Stimulated activated CD4-positive, alpha-beta T cell treated with anti-CD3 and anti-CD28 coated beads, Interleukin-12 subunit alpha, Interleukin-12 subunit beta, amount 100 ng/mL, for 24 hours (primary cell): ENCODE results near the gene OR1F1.
"Not testable (repeated sequence)": the region's sequence is repeated elsewhere in the genome, so short reads cannot be mapped to it uniquely, and the experiment has no call there.

Experiments used
- DNase-seq, 2 experiments: peaks; one replicate each; pipeline ENCODE4 v3.0.0-alpha.2; 2020; ENCODE audit warnings: low read depth in 2 of 2

Gene OR1F1

GRCh38 chr16:3150346-3151218 is 37.4 kb upstream of the OR1F1 start:
- peak; percentile 99 to 100 for DNase-seq

- no peak for DNase-seq
Observed at GRCh38 chr16:3152027-3152276, 36.1 kb upstream of the OR1F1 start.

DNA sequence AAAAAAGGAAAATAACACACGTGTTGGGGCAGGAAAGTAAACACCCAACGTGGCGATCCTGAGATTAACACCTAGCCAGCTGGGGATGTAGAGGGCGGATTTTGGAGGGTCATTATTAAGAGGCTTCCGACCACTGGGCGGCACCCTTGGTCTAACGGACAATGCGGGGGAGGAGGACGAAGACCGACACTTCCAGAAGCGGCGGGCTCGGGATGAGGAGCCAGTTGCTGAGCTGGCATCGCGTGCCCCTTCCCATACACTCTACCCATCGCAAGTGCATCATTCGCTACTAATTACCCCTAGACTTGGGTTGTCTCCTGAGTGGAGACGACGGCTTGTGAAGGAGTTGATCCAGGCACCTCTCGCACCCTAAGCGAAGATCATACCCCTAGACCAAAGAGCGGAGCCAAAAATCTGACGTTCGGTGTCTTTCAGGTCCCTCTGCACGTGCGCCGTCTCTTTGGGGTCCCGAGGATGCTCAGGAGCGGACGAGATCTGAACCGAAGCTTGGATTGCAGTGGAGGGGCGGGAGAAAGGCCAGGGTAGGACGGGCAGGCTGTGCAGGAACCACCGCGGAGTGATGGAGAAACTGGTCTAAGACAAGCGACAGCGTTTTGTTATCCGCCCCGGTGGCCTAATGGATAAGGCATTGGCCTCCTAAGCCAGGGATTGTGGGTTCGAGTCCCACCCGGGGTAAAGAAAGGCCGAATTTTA is 35.6 kb upstream of the OR1F1 start:
- peak; percentile 89 to 94 for DNase-seq

GRCh38 chr16:3152991-3153368 is 35.0 kb upstream of the OR1F1 start:
- no peak for DNase-seq

DNA sequence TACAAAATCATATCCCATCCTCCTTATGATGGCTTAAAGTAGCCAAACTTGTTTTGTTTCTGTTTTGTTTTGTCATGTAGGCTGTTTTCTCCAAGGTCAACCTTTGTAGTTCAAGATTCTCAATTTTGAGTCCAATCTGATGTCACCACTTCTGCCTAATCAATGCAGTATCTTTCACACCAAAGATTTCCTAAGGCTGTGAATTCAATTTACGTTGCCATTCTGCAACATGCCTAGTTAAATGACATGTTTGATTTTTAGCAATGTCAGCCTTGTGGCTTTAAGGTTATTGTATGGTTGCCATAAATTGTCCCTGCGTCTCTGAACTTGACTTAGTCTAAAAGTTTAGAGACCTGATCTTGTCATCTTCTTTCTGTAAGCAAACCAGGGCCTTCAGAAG is 32.8 kb upstream of the OR1F1 start:
- DNase-seq: no peak

- no peak for DNase-seq
Observed at GRCh38 chr16:3155972-3156371, 32.0 kb upstream of the OR1F1 start.

GRCh38 chr16:3157229-3158025 is 30.6 kb upstream of the OR1F1 start:
- DNase-seq: peak in 1 of 2 experiments; percentile 69

DNA sequence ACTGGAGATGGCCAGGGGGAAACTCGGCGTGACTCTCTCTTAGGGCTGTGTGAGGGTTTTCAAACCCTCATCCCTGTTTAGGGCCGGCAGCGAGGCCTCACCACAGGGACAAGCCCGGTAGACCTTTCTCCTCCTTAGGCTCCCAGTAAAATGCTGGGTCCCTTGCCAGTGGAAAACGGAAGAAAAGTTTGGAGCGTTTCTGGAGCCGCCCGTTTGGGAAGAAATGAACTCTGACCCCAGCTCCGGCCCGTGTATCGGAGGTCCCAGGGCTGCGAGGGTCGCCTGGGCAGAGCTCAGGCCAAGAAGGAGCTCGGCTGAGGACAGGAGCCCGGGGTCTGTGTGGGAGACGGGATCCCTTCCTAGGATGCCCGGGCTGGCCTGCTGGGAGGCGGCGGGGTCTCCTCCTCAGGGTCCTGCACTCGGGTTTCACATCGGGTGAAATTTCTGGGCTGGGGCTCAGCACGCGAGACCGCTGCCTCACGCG is 29.9 kb upstream of the OR1F1 start:
- no peak for DNase-seq

DNA sequence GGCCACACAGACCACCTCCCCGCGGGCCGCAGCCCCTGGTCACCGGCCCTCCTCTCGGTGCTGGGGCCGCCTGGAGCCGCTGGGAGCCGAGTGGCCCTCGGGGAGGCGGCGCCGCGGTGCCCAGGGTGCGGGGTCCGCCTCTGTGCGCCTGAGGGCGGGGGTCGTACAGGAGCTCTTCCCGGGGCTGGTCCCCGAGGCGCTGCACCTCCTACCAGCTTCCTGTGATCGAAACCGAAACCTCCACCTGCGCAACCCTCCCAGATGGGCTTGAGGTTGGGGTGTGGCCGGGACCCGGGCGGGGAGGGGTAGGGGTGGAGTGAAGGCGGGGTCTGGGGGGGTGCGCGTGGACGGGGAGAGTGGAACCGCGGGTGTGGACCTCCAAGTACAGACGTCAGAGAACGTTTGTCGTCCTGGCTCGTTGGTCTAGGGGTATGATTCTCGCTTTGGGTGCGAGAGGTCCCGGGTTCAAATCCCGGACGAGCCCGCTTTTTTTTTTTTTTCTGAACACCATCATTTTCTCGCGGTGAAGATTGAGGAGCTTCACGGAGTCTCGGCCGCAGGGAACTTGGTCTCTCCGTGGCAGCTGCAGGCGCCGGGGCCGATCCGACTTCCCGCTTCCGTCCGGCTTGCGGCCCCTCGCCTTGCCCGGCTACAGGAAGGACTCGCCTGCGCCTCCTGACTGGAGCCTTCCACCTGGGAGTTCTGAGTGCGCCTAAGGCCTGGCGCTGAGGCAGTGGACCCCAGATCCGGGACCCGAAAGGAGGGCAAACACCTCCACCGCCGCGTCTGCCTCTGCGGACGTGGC is 29.3 kb upstream of the OR1F1 start:
- peak; percentile 72 to 78 for DNase-seq

DNA sequence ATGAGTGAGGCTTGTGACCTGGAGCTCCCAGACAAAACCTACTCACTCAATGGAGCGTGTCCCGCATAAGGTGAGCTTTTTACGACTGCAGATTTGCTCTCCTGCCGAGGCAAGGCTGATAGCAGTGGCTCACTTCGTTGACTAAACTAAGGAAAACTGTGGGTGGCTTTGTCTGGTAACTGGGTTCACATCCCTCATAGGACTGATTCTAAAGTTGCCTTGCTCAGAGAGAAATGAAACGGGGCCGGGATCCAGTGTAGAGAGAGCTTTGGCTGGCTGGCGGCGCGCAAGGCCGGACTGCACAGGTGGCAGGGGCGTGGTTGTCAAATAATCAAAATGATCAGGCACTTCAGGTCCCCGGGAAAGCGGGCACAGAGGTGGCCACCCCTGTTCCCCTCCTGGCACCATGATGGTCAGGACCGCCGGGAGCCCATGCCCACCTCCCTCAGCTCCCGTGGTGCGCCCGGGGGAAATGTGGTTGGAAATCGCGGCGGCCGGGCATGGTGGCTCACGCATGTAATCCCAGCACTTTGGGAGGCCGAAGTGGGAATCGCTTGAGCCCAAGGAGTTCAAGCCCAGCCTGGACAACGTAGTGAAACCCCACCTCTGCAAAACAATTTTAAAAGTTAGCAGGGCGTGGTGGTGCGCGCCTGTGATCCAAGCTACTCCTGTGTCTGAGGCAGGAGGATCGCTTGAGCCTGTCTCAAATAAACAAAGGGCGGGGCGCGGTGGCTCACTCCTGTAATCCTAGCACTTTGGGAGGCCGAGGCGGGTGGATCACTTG is 26.6 kb upstream of the OR1F1 start:
- DNase-seq: no peak

- no peak for DNase-seq
Observed at GRCh38 chr16:3164121-3164991, 23.6 kb upstream of the OR1F1 start.

- DNase-seq: no peak
Observed at GRCh38 chr16:3165111-3165822, 22.7 kb upstream of the OR1F1 start.

DNA sequence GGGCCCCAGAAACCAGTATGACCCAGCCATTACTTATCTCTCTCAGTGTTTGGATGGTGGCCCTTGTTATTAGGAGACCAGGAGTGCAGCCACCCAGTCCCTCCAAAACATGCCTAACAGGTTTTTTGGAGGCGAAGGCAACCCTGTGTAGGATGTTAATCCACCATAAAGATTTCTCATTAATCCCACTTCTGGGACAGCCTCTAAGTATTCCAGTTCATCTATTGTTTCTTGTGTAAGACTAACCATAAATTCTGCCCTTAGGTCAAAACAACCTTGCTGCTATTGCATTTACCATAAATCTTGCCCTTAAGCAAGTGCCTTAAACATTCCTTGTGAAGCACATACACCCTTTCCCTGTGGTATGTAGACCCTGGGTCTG is 21.5 kb upstream of the OR1F1 start:
- DNase-seq: no peak

- not testable (repeated sequence) for DNase-seq
Observed at GRCh38 chr16:3168729-3169128, 19.3 kb upstream of the OR1F1 start.

GRCh38 chr16:3170440-3171180 is 17.4 kb upstream of the OR1F1 start:
- DNase-seq: no peak

GRCh38 chr16:3171181-3171854 is 16.7 kb upstream of the OR1F1 start:
- DNase-seq: no peak

DNA sequence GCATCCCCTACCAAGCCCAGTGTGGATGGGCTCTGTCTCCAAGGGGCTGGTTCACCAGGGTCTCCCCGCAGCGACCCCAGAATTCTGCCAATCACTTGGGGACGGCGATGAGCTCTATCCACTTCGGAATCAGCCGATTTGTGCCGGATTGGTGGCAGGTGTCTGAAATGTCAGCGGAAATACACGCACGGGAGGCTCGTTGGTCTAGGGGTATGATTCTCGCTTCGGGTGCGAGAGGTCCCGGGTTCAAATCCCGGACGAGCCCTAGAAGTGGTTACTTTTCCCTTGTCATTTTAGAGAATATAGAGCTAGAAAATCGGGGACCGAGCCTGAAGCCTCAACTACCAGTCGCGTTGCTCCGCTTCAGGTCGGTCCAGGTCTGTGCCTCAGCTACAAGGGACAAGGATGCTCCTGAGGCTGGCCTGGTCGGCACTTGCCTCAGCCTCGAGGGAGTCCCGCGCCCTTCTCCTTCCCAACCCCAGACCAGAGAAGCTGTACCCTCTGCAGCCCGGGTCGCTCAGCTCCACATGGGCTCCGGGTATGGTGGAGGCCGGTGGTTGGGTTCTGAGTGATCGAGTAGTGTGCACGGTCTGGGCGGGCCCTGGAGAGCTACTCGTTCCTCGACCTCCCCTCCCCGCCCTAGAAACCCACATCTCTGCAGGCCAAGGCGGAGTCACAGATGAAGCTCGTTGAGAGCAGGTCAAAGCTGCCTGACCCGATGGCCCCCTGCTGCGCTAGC is 16.0 kb upstream of the OR1F1 start:
- DNase-seq: peak in 1 of 2 experiments; percentile 72
